Liver (tissue), 3 donors: Measurements from ENCODE around the gene CAMSAP2.

ENCODE experiments used
- ATF3 ChIP-seq: IDR thresholded peaks from 2 replicates; pipeline ENCODE4 v1.6.1; 2016; ENCODE audit warnings: antibody characterized with exemption
- CTCF ChIP-seq: fragments of 150-350 bp; IDR thresholded peaks from 2 replicates; pipeline ENCODE4 v1.5.1; 2017; ENCODE audit warnings: improper control_type of control experiment, low read depth, low read length; ENCODE audit not compliant: missing input control
- RAD21 ChIP-seq, 2 donors: IDR thresholded peaks; 2 replicates each; pipeline ENCODE4 v1.6.1; 2016; ENCODE audit warnings: antibody characterized with exemption in 2 of 2, mild to moderate bottlenecking in 2 of 2
- RXRA ChIP-seq, 2 donors: IDR thresholded peaks; 2 replicates each; pipeline ENCODE4 v1.6.1; 2017 to 2018; ENCODE audit warnings: antibody characterized with exemption in 2 of 2, mild to moderate bottlenecking in 1 of 2
- YY1 ChIP-seq: IDR thresholded peaks from 2 replicates; pipeline ENCODE4 v1.6.1; 2016; ENCODE audit warnings: antibody characterized with exemption, mild to moderate bottlenecking
- TF ChIP-seq, protein P1 (sequence below): IDR thresholded peaks from 2 replicates; pipeline ENCODE4 v1.6.1; 2016; ENCODE audit warnings: antibody characterized with exemption
- TF ChIP-seq, protein P2 (sequence below): IDR thresholded peaks from 2 replicates; pipeline ENCODE4 v1.6.1; 2016; ENCODE audit warnings: antibody characterized with exemption, mild to moderate bottlenecking
- donor health status: healthy.
- donor health status: healthy.

- TF ChIP-seq RAD21 (IDR thresholded peaks at IDR 0.05), result no peak
- no peak for TF ChIP-seq CTCF
- TF ChIP-seq, protein P1, sequence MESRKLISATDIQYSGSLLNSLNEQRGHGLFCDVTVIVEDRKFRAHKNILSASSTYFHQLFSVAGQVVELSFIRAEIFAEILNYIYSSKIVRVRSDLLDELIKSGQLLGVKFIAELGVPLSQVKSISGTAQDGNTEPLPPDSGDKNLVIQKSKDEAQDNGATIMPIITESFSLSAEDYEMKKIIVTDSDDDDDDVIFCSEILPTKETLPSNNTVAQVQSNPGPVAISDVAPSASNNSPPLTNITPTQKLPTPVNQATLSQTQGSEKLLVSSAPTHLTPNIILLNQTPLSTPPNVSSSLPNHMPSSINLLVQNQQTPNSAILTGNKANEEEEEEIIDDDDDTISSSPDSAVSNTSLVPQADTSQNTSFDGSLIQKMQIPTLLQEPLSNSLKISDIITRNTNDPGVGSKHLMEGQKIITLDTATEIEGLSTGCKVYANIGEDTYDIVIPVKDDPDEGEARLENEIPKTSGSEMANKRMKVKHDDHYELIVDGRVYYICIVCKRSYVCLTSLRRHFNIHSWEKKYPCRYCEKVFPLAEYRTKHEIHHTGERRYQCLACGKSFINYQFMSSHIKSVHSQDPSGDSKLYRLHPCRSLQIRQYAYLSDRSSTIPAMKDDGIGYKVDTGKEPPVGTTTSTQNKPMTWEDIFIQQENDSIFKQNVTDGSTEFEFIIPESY, result no peak
- TF ChIP-seq, protein P2, sequence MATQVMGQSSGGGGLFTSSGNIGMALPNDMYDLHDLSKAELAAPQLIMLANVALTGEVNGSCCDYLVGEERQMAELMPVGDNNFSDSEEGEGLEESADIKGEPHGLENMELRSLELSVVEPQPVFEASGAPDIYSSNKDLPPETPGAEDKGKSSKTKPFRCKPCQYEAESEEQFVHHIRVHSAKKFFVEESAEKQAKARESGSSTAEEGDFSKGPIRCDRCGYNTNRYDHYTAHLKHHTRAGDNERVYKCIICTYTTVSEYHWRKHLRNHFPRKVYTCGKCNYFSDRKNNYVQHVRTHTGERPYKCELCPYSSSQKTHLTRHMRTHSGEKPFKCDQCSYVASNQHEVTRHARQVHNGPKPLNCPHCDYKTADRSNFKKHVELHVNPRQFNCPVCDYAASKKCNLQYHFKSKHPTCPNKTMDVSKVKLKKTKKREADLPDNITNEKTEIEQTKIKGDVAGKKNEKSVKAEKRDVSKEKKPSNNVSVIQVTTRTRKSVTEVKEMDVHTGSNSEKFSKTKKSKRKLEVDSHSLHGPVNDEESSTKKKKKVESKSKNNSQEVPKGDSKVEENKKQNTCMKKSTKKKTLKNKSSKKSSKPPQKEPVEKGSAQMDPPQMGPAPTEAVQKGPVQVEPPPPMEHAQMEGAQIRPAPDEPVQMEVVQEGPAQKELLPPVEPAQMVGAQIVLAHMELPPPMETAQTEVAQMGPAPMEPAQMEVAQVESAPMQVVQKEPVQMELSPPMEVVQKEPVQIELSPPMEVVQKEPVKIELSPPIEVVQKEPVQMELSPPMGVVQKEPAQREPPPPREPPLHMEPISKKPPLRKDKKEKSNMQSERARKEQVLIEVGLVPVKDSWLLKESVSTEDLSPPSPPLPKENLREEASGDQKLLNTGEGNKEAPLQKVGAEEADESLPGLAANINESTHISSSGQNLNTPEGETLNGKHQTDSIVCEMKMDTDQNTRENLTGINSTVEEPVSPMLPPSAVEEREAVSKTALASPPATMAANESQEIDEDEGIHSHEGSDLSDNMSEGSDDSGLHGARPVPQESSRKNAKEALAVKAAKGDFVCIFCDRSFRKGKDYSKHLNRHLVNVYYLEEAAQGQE, result no peak
- no peak for TF ChIP-seq ATF3
- no peak for TF ChIP-seq RXRA (IDR thresholded peaks at IDR 0.05)
- TF ChIP-seq YY1, result no peak
Observed at GRCh38 chr1:200899954-200900867, 161.5 kb downstream of the CAMSAP2 start.
